ENCODE results near the gene TRIM41. TPM values are rescaled to one million over a fixed set of nuclear protein-coding genes. Genes with fewer than 3 reads are reported as not detected.

Gene TRIM41
- total RNA-seq, 1 experiment from 2014 or later = 34.2 TPM

DNA sequence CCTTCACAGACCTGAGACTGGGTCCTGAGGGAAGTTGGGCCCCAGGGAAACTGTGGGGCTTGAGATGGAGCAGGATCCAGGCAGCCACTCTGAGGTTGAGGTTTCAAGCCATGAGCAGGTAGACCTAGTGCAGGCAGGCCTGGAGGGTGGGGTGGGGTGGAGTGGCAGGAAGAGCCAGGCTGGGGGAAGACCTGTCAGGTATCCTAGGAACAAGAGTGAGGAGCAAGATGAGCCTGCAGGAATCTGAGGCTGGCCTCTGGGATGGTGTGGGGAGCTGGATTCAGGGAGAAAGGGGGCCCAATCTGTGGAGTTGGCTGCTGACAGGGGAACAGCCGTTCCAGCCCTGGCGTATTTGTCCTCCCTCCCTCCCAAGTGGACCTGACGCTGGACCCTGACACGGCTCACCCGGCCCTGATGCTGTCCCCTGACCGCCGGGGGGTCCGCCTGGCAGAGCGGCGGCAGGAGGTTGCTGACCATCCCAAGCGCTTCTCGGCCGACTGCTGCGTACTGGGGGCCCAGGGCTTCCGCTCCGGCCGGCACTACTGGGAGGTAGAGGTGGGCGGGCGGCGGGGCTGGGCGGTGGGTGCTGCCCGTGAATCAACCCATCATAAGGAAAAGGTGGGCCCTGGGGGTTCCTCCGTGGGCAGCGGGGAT lies 10.8 kb downstream of the TRIM41 start:
- no peak overlapping the region for H3K9ac ChIP-seq (ENCODE audit: extremely low read depth, insufficient read length, low read length)
- no peak overlapping the region for H2BK5ac ChIP-seq (ENCODE audit: insufficient read length, low read length)
- H4K91ac ChIP-seq (ENCODE audit: insufficient read length, low read depth, low read length) = no peak overlapping the region
- H2BK12ac ChIP-seq (ENCODE audit: insufficient read length, low read depth, low read length) = no peak overlapping the region
- Mint-ChIP-seq H3K9me3 (no peaks in the 10 kb centered on the region), H3K4me1 (peaks cover 0 to 14% of the 10 kb centered on the region in 2 experiments; a peak in 1 of 4 replicates), H3K27ac (no peak overlapping the region), H3K36me3 (ENCODE audit: insufficient read depth in 1 of 3, low read depth in 3 of 3) (peaks cover 41 to 87% (median 62%) of the 10 kb centered on the region in 3 experiments), H3K4me3 (no peak overlapping the region), H3K27me3 (ENCODE audit: low read depth) (no peaks in the 10 kb centered on the region; the same call in 1 of the 2 replicates)
- H2BK120ac ChIP-seq (ENCODE audit: low read depth, low read length, poor library complexity, severe bottlenecking) = no peak overlapping the region
- WGBS (ENCODE audit: extremely low coverage, insufficient read length, low lambda C conversion rate) = no CpG with 5 or more reads among the region's 24 CpGs
- H2BK20ac ChIP-seq (ENCODE audit: low read depth, low read length, poor library complexity, severe bottlenecking) = no peak overlapping the region
- no peak overlapping the region for H2AK5ac ChIP-seq (ENCODE audit: insufficient read length, low read length)
- H2AFZ ChIP-seq (ENCODE audit: low read length) = no peak overlapping the region
- H4K5ac ChIP-seq (ENCODE audit: insufficient read length, low read depth, low read length) = no peak overlapping the region
- H3K27ac ChIP-seq (ENCODE audit: insufficient read length, low read depth, low read length) = no peak overlapping the region
- H2BK15ac ChIP-seq (ENCODE audit: low read depth, low read length) = no peak overlapping the region
- no peaks in the 10 kb centered on the region for H3K79me1 ChIP-seq (ENCODE audit: insufficient read depth, low read depth, low read length, poor library complexity, severe bottlenecking)
- no peaks in the 10 kb centered on the region for H3K9me3 ChIP-seq (ENCODE audit: control insufficient read depth, low read depth, low read length)
- no peaks in the 10 kb centered on the region for H3K23me2 ChIP-seq (ENCODE audit: insufficient read length, low read depth, low read length, poor library complexity, severe bottlenecking)
- no peaks in the 10 kb centered on the region for H3K4me1 ChIP-seq (ENCODE audit: insufficient read depth, low read length)
- H3K4ac ChIP-seq (ENCODE audit: low read depth, low read length) = no peak overlapping the region
- H3K18ac ChIP-seq (ENCODE audit: insufficient read length, low read depth, low read length) = no peak overlapping the region
- no peaks in the 10 kb centered on the region for H4K20me1 ChIP-seq (ENCODE audit: control insufficient read depth, insufficient read depth, insufficient read length)
- no peak overlapping the region for H3K23ac ChIP-seq (ENCODE audit: insufficient read length, low read depth, low read length)
- H3K4me2 ChIP-seq (ENCODE audit: insufficient read depth, insufficient read length, low read length) = no peak overlapping the region
- DNase-seq = no peak
- H3K79me2 ChIP-seq (ENCODE audit: insufficient read depth, low read length) = no peaks in the 10 kb centered on the region
- no peak overlapping the region for H3T11ph ChIP-seq (ENCODE audit: low read length)
- TF ChIP-seq, protein P1, sequence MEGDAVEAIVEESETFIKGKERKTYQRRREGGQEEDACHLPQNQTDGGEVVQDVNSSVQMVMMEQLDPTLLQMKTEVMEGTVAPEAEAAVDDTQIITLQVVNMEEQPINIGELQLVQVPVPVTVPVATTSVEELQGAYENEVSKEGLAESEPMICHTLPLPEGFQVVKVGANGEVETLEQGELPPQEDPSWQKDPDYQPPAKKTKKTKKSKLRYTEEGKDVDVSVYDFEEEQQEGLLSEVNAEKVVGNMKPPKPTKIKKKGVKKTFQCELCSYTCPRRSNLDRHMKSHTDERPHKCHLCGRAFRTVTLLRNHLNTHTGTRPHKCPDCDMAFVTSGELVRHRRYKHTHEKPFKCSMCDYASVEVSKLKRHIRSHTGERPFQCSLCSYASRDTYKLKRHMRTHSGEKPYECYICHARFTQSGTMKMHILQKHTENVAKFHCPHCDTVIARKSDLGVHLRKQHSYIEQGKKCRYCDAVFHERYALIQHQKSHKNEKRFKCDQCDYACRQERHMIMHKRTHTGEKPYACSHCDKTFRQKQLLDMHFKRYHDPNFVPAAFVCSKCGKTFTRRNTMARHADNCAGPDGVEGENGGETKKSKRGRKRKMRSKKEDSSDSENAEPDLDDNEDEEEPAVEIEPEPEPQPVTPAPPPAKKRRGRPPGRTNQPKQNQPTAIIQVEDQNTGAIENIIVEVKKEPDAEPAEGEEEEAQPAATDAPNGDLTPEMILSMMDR (conservative IDR thresholded peaks at IDR 0.05) = no peak
- no peaks in the 10 kb centered on the region for H3K27me3 ChIP-seq (ENCODE audit: insufficient read depth, low read length)
- H3K56ac ChIP-seq (ENCODE audit: insufficient read length, low read depth, low read length) = no peak overlapping the region
- H4K8ac ChIP-seq (replicated peaks; ENCODE audit: insufficient read length, low read depth, low read length) = no peak overlapping the region
- H3K14ac ChIP-seq (ENCODE audit: insufficient read depth, low read length) = no peak overlapping the region

Data from H9 (cell line).